SHP77 treated with DMSO at 0.1 percent for 48 hours (cell line): ENCODE data around the gene FARS2.
"Not testable (repeated sequence)": the region's sequence is repeated elsewhere in the genome, so short reads cannot be mapped to it uniquely, and the experiment has no call there.

Source experiments
- DNase-seq: peaks from one replicate; lab custom pipeline; 2025; lab: John Stamatoyannopoulos, UW

FARS2 gene

DNA sequence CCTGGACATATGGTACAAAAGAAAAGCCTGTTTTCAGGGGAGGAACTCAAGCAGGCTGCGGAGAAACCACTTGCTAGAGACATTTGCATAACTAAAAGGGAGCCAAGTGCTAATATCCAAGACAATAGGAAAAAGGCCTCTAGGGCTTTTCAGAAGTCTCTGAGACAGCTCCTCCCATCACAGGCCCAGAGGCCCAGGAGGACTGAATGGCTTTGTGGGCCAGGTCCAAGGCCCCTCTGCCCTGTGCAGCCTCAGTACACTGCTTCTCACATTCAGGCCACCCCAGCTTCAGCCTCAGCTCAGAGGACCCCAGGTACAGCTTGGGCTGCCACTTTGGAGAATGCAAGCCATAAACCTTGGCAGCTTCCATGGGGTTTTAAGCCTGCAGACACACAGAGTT lies 545.1 kb downstream of the FARS2 start:
- DNase-seq, result not testable (repeated sequence)

DNA sequence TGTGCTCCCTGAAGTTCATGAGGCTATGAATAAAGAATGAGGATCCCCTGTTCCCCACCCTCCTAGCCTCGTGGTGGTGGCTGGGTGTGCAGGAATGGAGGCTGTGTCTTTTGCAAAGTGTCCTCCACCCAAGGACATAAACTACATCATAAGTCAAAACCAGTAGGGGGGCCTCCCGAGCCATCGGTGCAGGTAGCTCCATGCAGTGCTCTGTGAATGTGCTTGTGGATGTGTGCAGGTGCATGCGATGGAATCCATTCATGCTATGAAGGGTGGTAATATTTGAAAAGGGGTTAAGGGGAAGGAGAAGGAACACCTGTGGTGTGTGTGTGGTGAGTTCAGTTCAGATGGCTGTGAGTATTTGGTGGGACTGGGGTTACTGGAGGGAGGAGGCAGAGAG lies 548.1 kb downstream of the FARS2 start:
- no peak for DNase-seq

GRCh38 chr6:5811997-5812396 lies 550.7 kb downstream of the FARS2 start:
- DNase-seq, result no peak

DNA sequence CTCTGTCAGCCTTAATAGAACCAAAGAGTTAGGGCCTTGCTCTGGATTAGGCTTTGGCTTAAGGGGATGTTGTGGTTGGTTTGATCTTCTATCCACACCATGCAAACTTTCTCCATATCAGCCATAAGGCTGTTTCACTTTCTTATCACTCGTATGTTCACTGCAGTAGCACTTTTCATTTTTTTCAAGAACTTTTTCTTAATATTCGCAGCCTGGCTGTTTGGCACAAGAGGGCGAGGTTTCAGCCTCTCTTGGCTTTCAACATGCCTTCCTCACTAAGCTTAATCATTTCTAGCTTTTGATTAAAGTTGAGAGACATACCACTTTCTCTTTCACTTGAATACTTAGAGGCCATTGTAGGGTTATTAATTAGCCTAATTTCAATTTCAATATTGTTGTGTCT lies 552.3 kb downstream of the FARS2 start:
- DNase-seq, result no peak

GRCh38 chr6:5814116-5814515 lies 552.8 kb downstream of the FARS2 start:
- DNase-seq, result no peak

DNA sequence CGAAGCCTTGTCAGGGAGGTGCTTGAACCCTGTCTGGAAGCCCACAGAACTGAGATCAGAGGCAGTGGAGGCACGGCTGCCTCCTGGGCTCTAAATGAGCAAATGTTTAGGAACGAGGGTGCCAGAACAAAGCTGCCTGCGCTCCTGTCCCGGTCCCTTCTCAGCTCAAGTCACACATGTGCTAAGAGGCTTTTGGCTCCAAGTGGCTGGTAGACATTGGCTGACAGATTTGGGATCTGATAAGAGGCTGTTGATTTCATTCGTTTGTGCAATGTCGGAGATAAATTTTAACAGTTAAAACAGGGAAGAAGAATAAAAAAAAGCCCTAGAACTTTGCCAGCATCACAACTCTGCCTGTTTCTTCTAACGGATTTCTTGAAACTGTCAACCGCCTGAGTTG lies 553.6 kb downstream of the FARS2 start:
- DNase-seq, result no peak

- DNase-seq, result no peak
Measured at GRCh38 chr6:5817869-5818268, 556.6 kb downstream of the FARS2 start.

DNA sequence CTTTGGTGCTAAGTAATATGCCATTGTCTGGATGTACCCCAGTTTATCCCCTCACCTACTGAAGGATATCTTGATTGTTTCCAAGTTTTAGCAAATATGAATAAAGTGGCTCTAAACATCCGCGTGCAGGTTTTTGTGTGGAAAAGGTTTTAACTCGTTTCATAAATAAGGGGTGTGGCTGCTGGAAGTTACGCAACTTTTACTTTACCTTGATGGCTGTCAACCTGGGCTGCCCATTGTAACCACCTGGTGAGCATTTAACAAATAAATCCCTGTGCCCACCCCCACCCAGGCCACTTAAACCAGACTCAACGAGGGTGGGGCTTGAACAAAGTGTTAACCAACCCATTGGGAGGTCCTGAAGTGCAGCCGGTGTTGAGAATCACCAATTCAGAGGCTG lies 557.6 kb downstream of the FARS2 start:
- no peak for DNase-seq
